Ishikawa (cell line): ENCODE results near the gene PDZRN3.

ENCODE experiments used
- CEBPB ChIP-seq: IDR thresholded peaks from 2 replicates; pipeline ENCODE4 v1.6.1; 2012
- CREB1 ChIP-seq: IDR thresholded peaks from 2 replicates; pipeline ENCODE4 v1.6.1; 2012; ENCODE audit warnings: low read depth
- EGR1 ChIP-seq: IDR thresholded peaks from 2 replicates; pipeline ENCODE4 v1.6.1; 2012
- EP300 ChIP-seq: IDR thresholded peaks from 2 replicates; pipeline ENCODE4 v1.6.1; 2012; ENCODE audit warnings: borderline replicate concordance
- FOXM1 ChIP-seq: IDR thresholded peaks from 2 replicates; pipeline ENCODE4 v1.6.1; 2012; ENCODE audit warnings: low read depth, borderline replicate concordance
- MAX ChIP-seq: IDR thresholded peaks from 2 replicates; pipeline ENCODE4 v1.6.1; 2012
- NFIC ChIP-seq: IDR thresholded peaks from 2 replicates; pipeline ENCODE4 v1.6.1; 2012
- RAD21 ChIP-seq: IDR thresholded peaks from 2 replicates; pipeline ENCODE4 v1.6.1; 2012; ENCODE audit warnings: low read depth
- REST ChIP-seq: IDR thresholded peaks from 2 replicates; pipeline ENCODE4 v1.6.1; 2012; ENCODE audit warnings: low read depth, mild to moderate bottlenecking
- TAF1 ChIP-seq: IDR thresholded peaks from 2 replicates; pipeline ENCODE4 v1.6.1; 2012; ENCODE audit warnings: low read depth, mild to moderate bottlenecking
- TCF12 ChIP-seq: IDR thresholded peaks from 2 replicates; pipeline ENCODE4 v1.6.1; 2012; ENCODE audit warnings: low read depth
- TEAD4 ChIP-seq: IDR thresholded peaks from 2 replicates; pipeline ENCODE4 v1.6.1; 2012
- USF1 ChIP-seq: IDR thresholded peaks from 2 replicates; pipeline ENCODE4 v1.6.1; 2012
- YY1 ChIP-seq: IDR thresholded peaks from 2 replicates; pipeline ENCODE4 v1.6.1; 2012; ENCODE audit warnings: low read depth
- ZBTB7A ChIP-seq: IDR thresholded peaks from 2 replicates; pipeline ENCODE4 v1.6.1; 2012; ENCODE audit warnings: low read depth

The PDZRN3 gene

GRCh38 chr3:73475175-73475574 lies 149.6 kb downstream of the PDZRN3 start:
- no peak for TF ChIP-seq CREB1
- no peak for TF ChIP-seq EGR1
- no peak for TF ChIP-seq CEBPB
- no peak for TF ChIP-seq YY1
- no peak for TF ChIP-seq TEAD4

GRCh38 chr3:73474619-73475018 lies 150.1 kb downstream of the PDZRN3 start:
- TF ChIP-seq TAF1 (no peak), EGR1 (no peak), FOXM1 (no peak), RAD21 (no peak), TCF12 (no peak), NFIC (no peak), TEAD4 (no peak), MAX (no peak), USF1 (no peak), YY1 (no peak), EP300 (no peak), REST (no peak), ZBTB7A (no peak), CREB1 (no peak)

- TF ChIP-seq FOXM1 = no peak
- TF ChIP-seq TCF12 = no peak
- no peak for TF ChIP-seq EP300
- TF ChIP-seq TEAD4 = no peak
- TF ChIP-seq MAX = no peak
Measured at GRCh38 chr3:73473898-73474416, 150.8 kb downstream of the PDZRN3 start.

GRCh38 chr3:73473181-73473897 lies 151.4 kb downstream of the PDZRN3 start:
- TF ChIP-seq TCF12 (no peak), FOXM1 (no peak), NFIC (no peak), ZBTB7A (no peak), YY1 (no peak), RAD21 (no peak), CREB1 (no peak), REST (no peak), TEAD4 (no peak), EGR1 (no peak), MAX (no peak), CEBPB (no peak), USF1 (no peak), TAF1 (no peak), EP300 (no peak)

GRCh38 chr3:73471986-73472787 lies 152.6 kb downstream of the PDZRN3 start:
- TF ChIP-seq CEBPB = no peak
- no peak for TF ChIP-seq YY1
- no peak for TF ChIP-seq TAF1
- no peak for TF ChIP-seq NFIC
- no peak for TF ChIP-seq EGR1
- no peak for TF ChIP-seq ZBTB7A
- TF ChIP-seq MAX = no peak
- no peak for TF ChIP-seq CREB1
- TF ChIP-seq REST = no peak
- no peak for TF ChIP-seq TEAD4
- no peak for TF ChIP-seq USF1
- no peak for TF ChIP-seq EP300
- TF ChIP-seq TCF12 = no peak
- TF ChIP-seq FOXM1 = no peak
- no peak for TF ChIP-seq RAD21
